ENCODE data around the gene SEMA3B.

- TF ChIP-seq POLR2AphosphoS5 (IDR thresholded peaks at IDR 0.05) (no peak), CTCF (IDR thresholded peaks at IDR 0.05) (no peak), POLR2A (IDR thresholded peaks at IDR 0.05) (no peak), EP300 (IDR thresholded peaks at IDR 0.05) (no peak)
Observed at GRCh38 chr3:50230794-50231125, 38.2 kb upstream of the SEMA3B start.
